ENCODE measurements around the gene GABPB1.

Gene GABPB1

GRCh38 chr15:50275091-50275490 is 79.9 kb downstream of the GABPB1 start:
- DNase-seq: no peak

GRCh38 chr15:50267577-50267976 is 87.4 kb downstream of the GABPB1 start:
- no peak for DNase-seq

- DNase-seq: no peak
Observed at GRCh38 chr15:50265620-50266019, 89.4 kb downstream of the GABPB1 start, which contains the start of gene HDC. Gene HDC (minus strand): TSS chr15:50265726. CDS start chr15:50265623, 103 bp downstream.

DNA sequence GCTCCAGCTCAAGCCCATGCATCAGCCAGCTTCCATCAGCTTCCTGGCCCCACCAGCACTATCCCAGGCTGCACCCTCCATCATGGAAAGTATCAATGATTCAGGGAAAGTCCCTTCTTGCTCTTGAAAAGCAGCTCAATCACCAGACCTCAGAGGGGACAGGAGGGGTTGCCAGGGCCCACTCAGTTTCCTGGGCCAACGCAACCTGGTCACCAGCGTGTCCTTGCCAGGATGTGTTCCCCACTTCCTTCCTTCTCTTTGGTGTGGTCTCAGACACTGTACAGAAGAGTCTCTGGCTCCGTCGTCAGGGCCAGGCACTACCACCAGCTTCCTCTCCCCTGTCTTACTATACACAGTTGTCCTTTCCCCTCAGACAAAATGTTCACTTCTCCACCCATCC is 92.5 kb downstream of the GABPB1 start:
- DNase-seq: no peak

DNA sequence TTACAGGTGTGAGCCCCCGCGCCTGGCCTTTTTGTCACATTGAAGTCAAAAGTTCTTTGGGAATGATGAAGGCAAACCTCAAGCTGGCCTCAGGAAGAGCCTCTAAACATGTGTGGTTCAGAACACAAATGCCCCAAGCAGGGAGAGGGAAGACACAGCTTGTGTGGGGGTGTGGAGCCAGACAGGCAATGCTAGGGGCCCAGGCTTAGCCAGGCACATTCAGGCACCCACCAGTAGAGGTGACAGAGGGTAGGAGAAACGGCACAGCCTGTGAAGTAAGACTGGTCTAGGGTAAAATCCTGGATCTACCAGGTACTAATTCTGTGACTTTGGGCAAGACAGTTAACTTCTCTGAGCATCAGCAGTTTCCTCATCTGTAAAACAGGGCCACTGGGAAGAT is 93.0 kb downstream of the GABPB1 start:
- DNase-seq: no peak

DNA sequence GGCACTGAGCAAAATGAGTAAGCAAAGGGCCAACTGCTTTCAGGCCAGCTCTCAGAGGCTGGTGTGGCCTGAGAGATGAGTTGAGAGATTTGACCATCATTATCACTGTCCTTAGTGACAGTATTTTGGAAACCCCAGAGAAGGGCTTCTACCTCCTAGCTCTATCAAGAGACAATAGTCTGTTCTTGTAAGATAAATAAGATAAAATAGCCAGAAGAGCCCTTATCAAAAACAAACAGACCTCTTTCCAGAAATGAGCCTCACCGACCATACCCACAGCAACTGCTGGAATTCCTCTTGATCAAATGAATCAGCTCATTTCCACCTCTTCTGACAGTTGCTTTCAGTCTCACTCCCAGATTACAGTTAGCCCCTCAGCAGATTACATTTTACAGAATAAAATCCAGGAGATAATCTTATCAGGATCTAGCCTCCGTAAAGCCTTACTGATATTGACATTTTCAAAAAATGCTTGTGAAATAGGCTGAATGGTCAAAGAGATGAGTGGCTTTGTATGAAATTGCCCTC is 94.0 kb downstream of the GABPB1 start:
- DNase-seq: no peak

GRCh38 chr15:50259276-50259675 is 95.7 kb downstream of the GABPB1 start:
- no peak for DNase-seq

DNA sequence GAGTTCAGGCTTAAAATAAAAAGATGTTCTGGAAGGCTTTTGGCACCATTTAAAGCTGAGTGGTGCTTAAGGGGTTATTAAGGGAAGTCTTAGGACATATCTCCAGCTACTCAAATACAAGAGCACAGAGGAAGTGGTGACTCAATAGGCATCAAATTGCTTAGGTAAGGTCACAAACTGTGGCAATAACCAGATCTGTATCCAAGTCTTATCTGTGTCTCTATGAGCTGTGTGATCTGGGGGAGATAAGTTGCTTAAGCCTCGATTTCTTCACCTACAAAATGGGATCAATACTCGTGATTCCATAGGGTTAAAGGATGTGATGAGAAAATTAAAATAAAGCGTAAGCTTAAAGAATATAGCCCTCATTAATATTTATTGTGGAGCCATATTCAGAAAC is 97.1 kb downstream of the GABPB1 start:
- peak; percentile 17 for DNase-seq

DNA sequence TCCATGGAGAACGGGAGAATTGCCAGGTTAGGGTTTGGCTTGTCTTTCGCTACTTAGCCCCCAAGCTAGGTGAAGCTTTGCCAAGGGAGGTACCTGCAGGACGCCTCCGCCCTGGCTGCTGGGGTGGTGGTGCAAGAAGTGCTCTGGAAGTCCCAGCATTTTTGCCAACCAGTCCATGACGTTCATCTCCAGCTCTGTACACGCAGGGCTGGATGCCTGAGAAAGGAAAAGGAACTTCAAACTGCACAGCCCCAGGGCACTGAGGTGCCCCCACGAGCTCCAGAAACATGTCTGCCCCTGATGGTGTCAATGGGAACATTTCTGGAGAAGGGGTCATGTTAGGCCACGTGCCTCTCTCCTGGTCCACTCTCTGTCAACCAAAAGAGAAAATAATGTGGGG is 97.7 kb downstream of the GABPB1 start:
- no peak for DNase-seq

DNA sequence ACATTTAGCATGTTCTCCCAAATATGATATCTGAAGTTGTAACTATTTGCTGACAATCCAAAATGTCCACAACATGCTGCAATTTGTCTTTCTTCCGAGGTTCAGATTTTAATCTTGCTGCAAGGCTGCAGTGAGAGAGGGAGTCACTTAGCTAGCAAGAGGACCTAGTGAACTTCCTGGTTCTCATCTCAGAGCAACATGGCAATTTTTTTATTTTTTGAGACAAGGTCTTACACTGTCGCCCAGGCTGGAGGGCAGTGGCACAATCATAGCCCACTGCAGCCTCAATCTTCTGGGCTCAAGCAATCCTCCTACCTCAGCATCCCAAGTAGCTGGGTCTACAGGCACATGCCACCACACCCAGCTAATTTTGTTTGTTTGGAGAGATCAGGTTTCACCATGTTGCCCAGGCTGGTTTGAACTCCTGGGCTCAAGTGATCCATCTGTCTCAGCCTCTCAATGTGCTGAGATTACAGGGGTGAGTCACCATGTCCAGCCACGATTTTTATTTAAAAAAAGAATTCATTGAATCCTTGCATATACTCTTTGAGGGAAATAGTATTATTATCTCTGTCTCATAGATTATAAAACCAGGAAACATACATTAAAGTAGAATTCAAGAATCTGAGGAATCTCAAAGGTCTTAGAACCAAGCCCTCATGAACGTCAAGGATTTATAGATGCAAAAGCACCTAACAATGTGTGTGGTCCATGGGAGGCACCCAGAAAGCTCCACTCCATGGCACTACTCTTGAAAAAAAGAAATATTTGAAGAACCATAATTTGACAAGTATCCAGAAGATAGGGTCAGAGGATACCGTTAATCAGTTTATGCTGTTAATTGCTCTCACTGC is 98.6 kb downstream of the GABPB1 start:
- peak; percentile 54 for DNase-seq

- no peak for DNase-seq
Observed at GRCh38 chr15:50252556-50252955, 102.4 kb downstream of the GABPB1 start.

DNA sequence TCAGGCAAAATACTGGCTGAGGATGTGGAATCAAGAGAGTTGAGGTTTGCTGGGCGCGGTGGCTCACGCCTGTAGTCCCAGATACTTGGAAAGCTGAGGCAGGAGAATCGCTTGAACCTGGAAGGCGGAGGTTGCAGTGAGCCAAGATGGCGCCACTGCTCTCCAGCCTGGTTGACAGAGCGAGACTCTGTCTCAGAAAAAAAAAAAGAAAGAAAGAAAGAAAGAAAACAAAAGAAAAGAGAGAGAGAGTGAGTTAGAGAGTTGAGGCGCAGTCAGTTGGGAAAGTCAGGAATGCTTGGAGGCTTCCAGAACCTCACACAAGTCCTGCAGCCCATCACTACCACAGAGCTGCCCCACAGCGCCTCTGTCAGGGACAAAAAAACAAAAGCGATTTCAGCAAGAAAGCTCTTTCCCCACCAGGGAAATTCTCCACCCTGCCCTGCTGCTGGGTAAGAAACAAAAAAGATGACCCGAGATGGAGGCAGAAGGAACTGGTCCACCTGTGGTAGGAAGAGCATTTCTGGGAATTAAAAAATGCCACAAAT is 103.3 kb downstream of the GABPB1 start:
- DNase-seq: peak; percentile 22

GRCh38 chr15:50250760-50251394 is 104.1 kb downstream of the GABPB1 start:
- DNase-seq: no peak

GRCh38 chr15:50249704-50250103 is 105.3 kb downstream of the GABPB1 start:
- peak; percentile 14 for DNase-seq

DNA sequence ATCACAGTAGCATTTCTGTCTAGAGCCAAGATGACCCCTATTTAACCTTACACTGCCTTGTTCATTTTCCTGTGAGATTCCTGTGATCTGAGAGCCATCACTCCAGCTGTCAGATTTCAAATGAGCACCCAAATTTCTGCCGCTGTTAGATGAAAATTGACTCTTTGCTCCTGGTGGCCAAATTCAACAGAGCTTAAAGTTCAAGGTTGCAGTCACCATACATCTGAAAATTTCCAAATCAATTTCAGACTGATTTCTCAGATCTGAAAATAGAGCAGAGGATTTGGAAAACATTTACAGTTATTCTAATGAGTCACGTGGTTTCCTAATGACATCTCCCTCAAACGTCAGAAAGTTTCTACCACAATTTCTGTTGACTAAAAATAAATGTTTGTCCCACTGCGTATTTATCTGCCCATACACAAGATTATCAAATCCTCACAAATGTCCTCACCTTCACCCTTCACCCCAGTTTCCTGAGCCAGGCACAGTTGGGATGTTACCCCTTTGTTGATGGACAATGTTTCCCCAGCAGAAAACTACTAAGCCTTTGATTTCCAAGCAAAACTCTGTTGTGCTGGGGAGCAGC is 105.9 kb downstream of the GABPB1 start:
- no peak for DNase-seq

DNA sequence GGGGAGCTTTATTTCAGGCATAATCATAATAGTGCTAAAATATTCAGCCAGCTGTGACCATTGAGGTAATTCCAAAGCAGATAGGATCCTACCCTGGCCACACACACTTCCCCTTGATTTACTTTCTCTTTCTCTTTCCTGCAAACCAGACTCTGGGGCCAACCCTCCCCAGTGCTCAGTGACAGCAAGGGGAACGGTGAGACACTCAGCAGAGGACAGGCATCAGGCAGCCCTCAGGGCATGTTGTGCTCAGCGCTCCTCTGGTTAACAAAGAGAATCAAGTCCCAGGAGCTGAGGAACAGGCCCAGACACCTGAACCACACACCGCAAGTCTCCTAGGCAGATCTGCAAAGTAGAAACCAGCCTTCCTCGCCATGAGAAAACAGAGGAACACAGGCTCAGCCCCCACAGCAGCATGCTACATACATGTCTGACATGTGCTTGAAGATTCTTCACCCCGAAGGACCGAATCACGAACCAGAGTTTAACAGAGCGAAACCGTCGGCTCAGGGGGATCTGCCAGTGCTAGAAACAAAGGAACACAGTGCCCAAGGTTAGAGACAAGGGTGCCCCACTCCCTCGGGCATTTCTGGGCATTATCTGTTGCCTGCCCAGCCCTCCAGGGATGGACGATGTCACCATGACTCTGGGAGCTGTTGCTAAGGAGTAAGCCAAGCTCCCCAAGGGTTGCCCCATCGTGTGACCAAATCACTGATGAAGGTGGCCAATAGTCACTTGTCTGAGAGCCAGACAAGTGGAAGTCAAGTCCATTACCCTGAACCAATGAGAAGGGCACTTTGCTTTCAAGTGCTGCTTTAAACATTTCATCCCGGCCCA is 107.0 kb downstream of the GABPB1 start:
- no peak for DNase-seq

- DNase-seq: no peak
Observed at GRCh38 chr15:50246631-50247030, 108.4 kb downstream of the GABPB1 start.

- no peak for DNase-seq
Observed at GRCh38 chr15:50244959-50245624, 109.9 kb downstream of the GABPB1 start.

DNA sequence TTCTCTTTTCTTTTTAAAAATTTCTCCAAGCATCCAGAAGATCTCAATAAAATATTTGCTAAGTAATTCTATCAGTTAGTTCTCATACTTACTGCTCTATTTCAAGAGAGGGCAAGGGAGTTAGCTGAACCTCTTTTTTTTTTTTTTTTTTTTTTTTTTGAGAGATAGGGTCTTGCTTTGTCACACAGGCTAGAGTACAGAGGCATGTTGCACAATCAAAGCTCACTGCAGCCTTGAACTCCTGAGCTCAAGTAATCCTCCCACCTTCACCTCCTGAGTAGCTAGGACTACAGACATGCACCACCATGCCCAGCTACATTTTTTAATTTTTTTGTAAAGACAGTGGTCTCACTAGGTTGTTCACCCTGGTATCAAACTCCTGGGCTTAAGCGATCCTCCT is 110.8 kb downstream of the GABPB1 start:
- DNase-seq: no peak

DNA sequence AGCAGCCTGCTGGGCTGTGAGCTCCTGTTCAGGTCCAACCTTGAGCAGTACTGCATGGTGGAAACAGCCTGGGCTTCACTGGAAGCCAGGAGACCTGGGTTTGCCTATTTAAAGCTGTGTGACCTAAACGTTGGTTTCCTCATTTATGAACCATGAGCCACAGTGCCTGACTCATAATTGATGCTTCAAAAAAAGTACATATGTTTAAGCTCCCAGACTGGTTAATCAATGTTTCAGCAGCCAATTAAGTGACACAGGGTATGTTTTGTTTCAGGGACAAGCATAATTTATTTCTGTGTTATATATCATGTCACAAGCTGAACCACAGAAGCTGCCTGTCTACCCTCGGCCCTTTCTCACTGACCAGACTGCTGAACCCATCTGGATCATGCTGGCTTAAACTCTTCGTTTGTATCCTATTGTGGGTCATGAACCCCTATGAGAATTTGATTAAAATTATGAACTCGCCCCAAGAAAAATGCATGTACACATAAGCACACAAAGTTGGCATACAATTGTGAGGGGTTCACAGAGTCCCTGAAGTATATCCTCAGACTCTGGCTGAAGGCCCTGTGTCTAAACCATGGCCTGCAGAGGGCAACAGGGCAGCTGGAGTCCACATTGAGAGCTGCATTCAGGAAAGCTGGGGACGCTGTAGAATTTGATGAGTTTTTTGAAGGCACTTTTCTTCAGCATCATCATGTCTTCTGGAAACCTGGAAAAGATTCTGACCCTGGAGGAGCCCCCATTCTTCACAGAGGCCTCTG is 113.1 kb downstream of the GABPB1 start:
- peak; percentile 59 for DNase-seq

DNA sequence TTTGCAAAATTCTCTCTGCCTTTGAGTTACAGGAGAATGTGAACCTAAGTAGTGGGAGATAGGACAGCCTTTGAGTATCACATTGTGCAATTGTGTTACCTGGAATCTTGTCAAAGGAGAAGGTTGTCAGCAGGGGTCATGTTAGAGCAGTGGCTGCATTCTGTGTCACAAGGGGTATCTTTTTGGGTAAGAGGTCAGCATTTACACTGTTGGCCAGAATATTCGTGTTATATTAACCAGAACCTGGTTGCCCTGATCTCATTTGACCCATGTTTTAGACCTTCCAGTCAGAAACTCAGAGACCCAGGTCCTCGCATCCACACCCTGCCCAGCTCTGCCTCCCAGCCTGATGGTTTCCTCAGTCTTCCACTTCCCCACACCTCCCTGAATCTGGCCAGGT is 116.7 kb downstream of the GABPB1 start:
- DNase-seq: no peak
